Kidney capillary endothelial cell (primary cell): ENCODE data around the gene HYDIN.

Source experiments
- DNase-seq: peaks from one replicate; pipeline ENCODE4 v3.0.0-alpha.2; 2018; ENCODE audit warnings: low spot score

Gene HYDIN

GRCh38 chr16:71230122-71230845, at the start of gene HYDIN:
Gene HYDIN, minus strand, starts transcription at chr16:71230722. Its CDS starts 43,827 bp downstream, at chr16:71186895.
- DNase-seq = peak; percentile 16

- DNase-seq = no peak
Observed at GRCh38 chr16:71276589-71277334, 46.2 kb upstream of the HYDIN start.

- DNase-seq = no peak
Observed at GRCh38 chr16:71273384-71273783, 42.9 kb upstream of the HYDIN start.

GRCh38 chr16:71264299-71264698, 33.8 kb upstream of the HYDIN start:
- DNase-seq = no peak

- no peak for DNase-seq
Observed at GRCh38 chr16:71263582-71263981, 33.1 kb upstream of the HYDIN start.

- no peak for DNase-seq
Observed at GRCh38 chr16:71262391-71262790, 31.9 kb upstream of the HYDIN start.

- DNase-seq = no peak
Observed at GRCh38 chr16:71260995-71261394, 30.5 kb upstream of the HYDIN start.

- DNase-seq = no peak
Observed at GRCh38 chr16:71259086-71259485, 28.6 kb upstream of the HYDIN start.

GRCh38 chr16:71258372-71258771, 27.9 kb upstream of the HYDIN start:
- no peak for DNase-seq

GRCh38 chr16:71257768-71258167, 27.2 kb upstream of the HYDIN start:
- no peak for DNase-seq

- no peak for DNase-seq
Observed at GRCh38 chr16:71255721-71256120, 25.2 kb upstream of the HYDIN start.

- no peak for DNase-seq
Observed at GRCh38 chr16:71254832-71255525, 24.5 kb upstream of the HYDIN start.

- DNase-seq = no peak
Observed at GRCh38 chr16:71250461-71251235, 20.1 kb upstream of the HYDIN start.

- no peak for DNase-seq
Observed at GRCh38 chr16:71249399-71249798, 18.9 kb upstream of the HYDIN start.

- no peak for DNase-seq
Observed at GRCh38 chr16:71247478-71247877, 17.0 kb upstream of the HYDIN start.

- no peak for DNase-seq
Observed at GRCh38 chr16:71246309-71246708, 15.8 kb upstream of the HYDIN start.

- no peak for DNase-seq
Observed at GRCh38 chr16:71244521-71244920, 14.0 kb upstream of the HYDIN start.

- DNase-seq = no peak
Observed at GRCh38 chr16:71242601-71243000, 12.1 kb upstream of the HYDIN start.

- no peak for DNase-seq
Observed at GRCh38 chr16:71242036-71242435, 11.5 kb upstream of the HYDIN start.

GRCh38 chr16:71229344-71229743, 1.2 kb downstream of the HYDIN start:
- DNase-seq = no peak

GRCh38 chr16:71226229-71227141, 4.0 kb downstream of the HYDIN start:
- no peak for DNase-seq
